Thyroid gland (tissue), 4 donors: ENCODE data around the gene BAD. TPM values are rescaled to one million over a fixed set of nuclear protein-coding genes. Genes with fewer than 3 reads are reported as not detected.

Experiments
- DNase-seq, 2 donors: peaks; one replicate each; pipeline ENCODE4 v3.0.0-alpha.2; 2019
- H3K27ac ChIP-seq, 3 donors: fragments of 200-600 bp; sonication (generic); 1 replicate in 2 of 3; 2 replicates in 1 of 3; pipeline ENCODE4 v1.5.1; 2016 to 2019; ENCODE audit warnings: mild to moderate bottlenecking in 1 of 3, moderate library complexity in 1 of 3
- H3K27me3 ChIP-seq: fragments of 200-600 bp; sonication (generic); one replicate; pipeline ENCODE4 v1.5.1; 2019
- H3K36me3 ChIP-seq, 2 donors: fragments of 200-600 bp; sonication (generic); one replicate each; pipeline ENCODE4 v1.5.1; 2016 to 2019
- H3K4me1 ChIP-seq, 2 donors: fragments of 200-600 bp; sonication (generic); one replicate each; pipeline ENCODE4 v1.5.1; 2017 to 2019
- H3K4me3 ChIP-seq, 3 donors: fragments of 200-600 bp; sonication (generic); replicated peaks in 1 of 3; 1 replicate in 2 of 3; 2 replicates in 1 of 3; pipeline ENCODE4 v1.5.1; 2016; ENCODE audit warnings: mild to moderate bottlenecking in 1 of 3
- H3K9me3 ChIP-seq: fragments of 200-600 bp; sonication (generic); one replicate; pipeline ENCODE4 v1.5.1; 2017
- POLR2A ChIP-seq, 2 donors: fragments of 450-650 bp; IDR thresholded peaks; one replicate each; pipeline ENCODE4 v1.6.1; 2017; ENCODE audit warnings: antibody characterized with exemption in 2 of 2, mild to moderate bottlenecking in 2 of 2, moderate library complexity in 1 of 2
- WGBS, 2 donors: methylation state at CpG; one replicate each; pipeline ENCODE4 v1.1.5; 2017; 5-methylcytosine and 5-hydroxymethylcytosine counted together
- intact Hi-C: fragments of 100-400 bp; cut with DNase I; formaldehyde crosslinking; loops from one replicate; pipeline ENCODE4 v1.15.1; 2023
- total RNA-seq, 4 donors: library from RNA; depleted of rRNA; stranded (reverse); fragments of >200 nt; gene quantifications; one replicate each; pipeline ENCODE4 v1.2.3, GENCODE V29; 2016
- TF ChIP-seq, protein P1 (sequence below), 6 experiments: fragments of 200-600 bp in 3 of 6; fragments of 450-650 bp in 3 of 6; sonication (generic) in 3 of 6; IDR thresholded peaks; one replicate each; pipeline ENCODE4 v1.5.1; 2016 to 2019; ENCODE audit warnings: antibody characterized with exemption in 6 of 6, mild to moderate bottlenecking in 2 of 6, inconsistent platforms in 1 of 6, moderate library complexity in 1 of 6

BAD gene
- total RNA-seq, 4 donors from 2014 or later, result 79.0 to 239 (median 148) TPM

DNA sequence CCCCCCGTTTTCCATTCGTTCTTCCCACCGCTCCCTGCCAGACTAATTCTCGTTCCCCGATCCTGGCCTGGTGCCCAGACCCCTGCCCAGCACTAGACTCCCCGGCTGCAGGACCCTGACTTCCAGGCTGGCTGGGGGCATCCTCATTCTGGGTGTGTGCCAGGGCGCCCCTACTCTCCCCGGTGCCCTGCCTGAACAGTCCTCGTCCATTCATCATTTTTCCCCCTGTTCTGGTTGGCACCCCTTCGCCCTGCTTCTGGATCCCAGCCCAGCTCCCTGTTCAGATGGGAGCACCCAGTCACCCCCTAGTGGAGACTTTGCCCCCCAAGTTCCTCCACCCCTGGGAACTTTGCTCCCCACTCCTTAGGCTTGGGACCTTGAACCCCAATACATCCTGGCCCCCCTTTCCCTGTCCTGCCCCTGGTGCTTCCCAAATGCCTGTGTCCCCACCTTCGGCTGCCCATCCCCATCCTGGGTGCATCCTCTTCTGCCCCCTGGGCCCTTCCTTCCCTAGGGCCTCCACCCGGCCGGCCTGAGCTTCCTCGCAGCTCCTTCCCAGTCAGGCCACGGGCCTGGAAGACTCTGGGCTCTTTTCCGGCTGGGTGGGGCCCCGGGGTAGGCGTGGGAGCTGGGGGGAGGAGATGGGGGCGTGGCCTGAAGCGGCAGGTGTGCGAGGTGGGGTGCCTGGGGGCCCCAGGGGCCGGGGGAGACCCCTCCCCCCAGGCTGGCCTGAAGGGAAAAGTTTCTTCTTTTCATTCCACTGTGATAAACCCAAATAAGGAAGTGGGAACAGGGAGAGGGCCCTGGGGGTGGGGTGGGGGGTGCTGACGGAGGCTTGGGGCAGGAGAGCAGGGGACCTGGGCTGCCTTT lies 32.2 kb downstream of the BAD start:
- intact Hi-C loops, result no loop called here
- H3K36me3 ChIP-seq, result peaks cover 0 to 9% of the 10 kb centered on the region in 2 donors
- H3K4me1 ChIP-seq, result peaks cover 25 to 30% of the 10 kb centered on the region in 2 donors
- H3K4me3 ChIP-seq, result peak overlapping the region; percentile 31 to 83 (median 68)
- 6 to 11% methylated on average over 19 to 23 of the region's 23 CpGs for WGBS, 2 donors
- peak overlapping the region in 2 of 3 donors; percentile 36 for H3K27ac ChIP-seq
- H3K9me3 ChIP-seq, result no peaks in the 10 kb centered on the region
- TF ChIP-seq POLR2A (IDR thresholded peaks at IDR 0.05), result peak in 1 of 2 donors; percentile 17
- TF ChIP-seq, protein P1, sequence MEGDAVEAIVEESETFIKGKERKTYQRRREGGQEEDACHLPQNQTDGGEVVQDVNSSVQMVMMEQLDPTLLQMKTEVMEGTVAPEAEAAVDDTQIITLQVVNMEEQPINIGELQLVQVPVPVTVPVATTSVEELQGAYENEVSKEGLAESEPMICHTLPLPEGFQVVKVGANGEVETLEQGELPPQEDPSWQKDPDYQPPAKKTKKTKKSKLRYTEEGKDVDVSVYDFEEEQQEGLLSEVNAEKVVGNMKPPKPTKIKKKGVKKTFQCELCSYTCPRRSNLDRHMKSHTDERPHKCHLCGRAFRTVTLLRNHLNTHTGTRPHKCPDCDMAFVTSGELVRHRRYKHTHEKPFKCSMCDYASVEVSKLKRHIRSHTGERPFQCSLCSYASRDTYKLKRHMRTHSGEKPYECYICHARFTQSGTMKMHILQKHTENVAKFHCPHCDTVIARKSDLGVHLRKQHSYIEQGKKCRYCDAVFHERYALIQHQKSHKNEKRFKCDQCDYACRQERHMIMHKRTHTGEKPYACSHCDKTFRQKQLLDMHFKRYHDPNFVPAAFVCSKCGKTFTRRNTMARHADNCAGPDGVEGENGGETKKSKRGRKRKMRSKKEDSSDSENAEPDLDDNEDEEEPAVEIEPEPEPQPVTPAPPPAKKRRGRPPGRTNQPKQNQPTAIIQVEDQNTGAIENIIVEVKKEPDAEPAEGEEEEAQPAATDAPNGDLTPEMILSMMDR (IDR thresholded peaks at IDR 0.05), result peak in 4 of 6 experiments; percentile 10 to 26 (median 14)
- DNase-seq, result peak; percentile 57 to 63
- no peaks in the 10 kb centered on the region for H3K27me3 ChIP-seq

DNA sequence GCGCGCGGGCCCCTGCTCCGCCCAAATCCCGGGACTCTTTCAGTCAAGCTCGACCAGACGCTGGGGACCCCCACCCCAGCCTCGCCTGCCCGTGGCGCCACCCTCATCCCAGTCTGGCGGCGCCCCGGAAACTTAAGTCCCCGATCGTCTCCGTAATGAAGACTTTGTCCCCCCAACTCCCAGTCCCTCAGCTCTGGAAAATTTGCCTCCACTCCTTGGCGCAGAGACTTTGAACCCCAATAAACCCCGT lies 32.8 kb downstream of the BAD start:
- peaks cover 25 to 30% of the 10 kb centered on the region in 2 donors for H3K4me1 ChIP-seq
- TF ChIP-seq POLR2A (IDR thresholded peaks at IDR 0.05), result no peak
- TF ChIP-seq, protein P1 (IDR thresholded peaks at IDR 0.05), result no peak
- intact Hi-C loops, result no loop called here
- no peaks in the 10 kb centered on the region for H3K27me3 ChIP-seq
- no peak for DNase-seq
- H3K4me3 ChIP-seq, result peak overlapping the region; percentile 31 to 83 (median 68)
- 3 to 7% methylated on average over 9 to 11 of the region's 18 CpGs for WGBS, 2 donors
- H3K9me3 ChIP-seq, result no peaks in the 10 kb centered on the region
- peak overlapping the region in 1 of 3 donors; percentile 36 for H3K27ac ChIP-seq
- peaks cover 0 to 7% of the 10 kb centered on the region in 2 donors for H3K36me3 ChIP-seq

DNA sequence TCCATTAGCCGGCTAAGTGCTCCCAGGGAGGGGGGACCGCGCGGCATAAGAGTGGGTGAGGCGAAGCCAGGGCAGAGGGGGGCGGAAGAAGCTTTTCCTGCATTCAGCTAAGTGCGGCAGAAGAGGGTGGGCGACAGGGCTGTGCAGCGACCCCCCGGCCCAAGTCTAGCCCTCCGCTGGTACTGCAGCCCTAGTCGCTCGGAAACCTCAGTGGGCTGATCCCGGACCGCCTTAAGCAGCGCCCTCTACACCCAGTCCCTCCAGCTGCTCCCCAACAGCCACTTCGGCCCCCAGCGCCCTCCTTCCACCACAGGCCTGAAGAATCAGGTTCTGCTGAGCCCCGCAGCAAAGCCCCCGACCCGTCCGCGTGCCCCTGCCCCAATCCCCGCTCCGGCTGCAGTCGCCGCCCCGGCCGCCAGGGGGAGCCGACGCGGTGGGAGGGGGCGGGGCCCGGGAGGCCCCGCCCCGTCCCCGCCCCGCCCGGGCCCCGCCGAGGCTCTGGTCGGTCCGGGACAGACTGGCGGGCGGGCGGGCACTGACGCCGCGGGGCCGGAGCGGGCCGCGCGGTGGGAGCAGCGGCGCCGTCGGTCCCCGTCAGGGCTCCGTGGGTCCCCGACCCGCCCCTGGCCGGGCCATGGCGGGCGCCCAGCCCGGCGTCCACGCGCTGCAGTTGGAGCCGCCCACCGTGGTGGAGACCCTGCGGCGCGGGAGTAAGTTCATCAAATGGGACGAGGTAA lies 33.3 kb downstream of the BAD start, which contains the start of gene PLCB3:
TSS of gene PLCB3 (plus strand) at position 515 of the 737 bp plus-strand sequence. CDS start at position 635, 120 bp downstream.
- TF ChIP-seq POLR2A (IDR thresholded peaks at IDR 0.05), result peak in 1 of 2 donors; percentile 81
- TF ChIP-seq, protein P1 (IDR thresholded peaks at IDR 0.05), result peak; percentile 47 to 99 (median 78)
- H3K4me3 ChIP-seq, result peak within 1 kb of the TSS; percentile 31 to 83 (median 68)
- no peaks in the 10 kb centered on the region for H3K9me3 ChIP-seq
- WGBS, 2 donors, result 1% methylated on average over 16 of the region's 75 CpGs; no CpG with 5 or more reads in 1 of the 2 donors
- H3K4me1 ChIP-seq, result peaks cover 25 to 30% of the 10 kb centered on the region in 2 donors
- H3K27me3 ChIP-seq, result no peaks in the 10 kb centered on the region
- DNase-seq, result peak; percentile 56 to 57
- H3K36me3 ChIP-seq, result peaks cover 0 to 3% of the 10 kb centered on the region in 2 donors
- peak within 1 kb of the TSS in 2 of 3 donors; percentile 36 for H3K27ac ChIP-seq
- intact Hi-C loops, result no loop called here

DNA sequence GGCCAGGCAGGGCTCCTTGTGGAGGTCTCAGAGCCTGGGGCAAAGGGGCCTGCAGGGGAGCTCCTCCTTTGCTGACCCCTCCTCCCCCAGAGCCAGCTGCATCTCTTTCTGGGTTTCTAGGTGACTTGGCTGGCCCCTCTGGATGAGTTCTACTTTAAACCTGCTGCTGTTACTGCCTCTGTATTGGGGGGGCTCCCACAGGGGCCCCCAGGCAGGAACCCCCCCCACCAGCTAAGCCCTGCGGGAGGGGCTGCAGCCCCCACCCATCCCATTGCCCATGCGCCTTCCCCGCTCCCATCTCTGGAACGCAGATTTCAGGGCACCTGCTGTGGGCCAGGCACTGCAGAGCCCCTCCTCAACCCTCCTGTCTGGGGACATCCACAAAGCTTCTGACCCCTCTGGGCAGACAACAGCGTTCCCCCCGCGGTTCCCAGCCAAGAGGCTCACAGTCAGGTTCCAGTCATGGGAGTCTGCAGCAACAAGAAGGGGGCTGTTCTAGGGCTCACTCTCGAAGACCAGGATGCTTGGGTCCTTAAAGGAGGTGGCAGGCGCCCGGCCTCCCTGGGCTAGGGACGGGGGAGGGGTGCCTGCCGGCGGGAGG lies 34.0 kb downstream of the BAD start:
- no peak for DNase-seq
- TF ChIP-seq POLR2A (IDR thresholded peaks at IDR 0.05), result no peak
- TF ChIP-seq, protein P1 (IDR thresholded peaks at IDR 0.05), result no peak
- Histone ChIP-seq H3K27ac (peak overlapping the region in 1 of 3 donors; percentile 30), H3K36me3 (peaks cover 0 to 2% of the 10 kb centered on the region in 2 donors), H3K4me3 (peak overlapping the region in 1 of 3 donors; percentile 83), H3K9me3 (no peaks in the 10 kb centered on the region), H3K4me1 (peaks cover 30 to 31% of the 10 kb centered on the region in 2 donors), H3K27me3 (no peaks in the 10 kb centered on the region)
- WGBS, 2 donors, result 18 to 43% methylated on average over 6 to 11 of the region's 13 CpGs
- intact Hi-C loops, result no loop called here
